Activated CD4-positive, CD25-positive, alpha-beta regulatory T cell treated with anti-CD3 and anti-CD28 coated beads, Interleukin-2, amount 50 U/mL, for 72 hours (primary cell): ENCODE data around the gene TTC38.
"Not testable (repeated sequence)": the region's sequence is repeated elsewhere in the genome, so short reads cannot be mapped to it uniquely, and the experiment has no call there.

Experiments used
- DNase-seq: peaks from one replicate; pipeline ENCODE4 v3.0.0; 2021

Gene TTC38

GRCh38 chr22:46297151-46297812 lies 29.5 kb downstream of the TTC38 start:
- DNase-seq = peak; percentile 43

DNA sequence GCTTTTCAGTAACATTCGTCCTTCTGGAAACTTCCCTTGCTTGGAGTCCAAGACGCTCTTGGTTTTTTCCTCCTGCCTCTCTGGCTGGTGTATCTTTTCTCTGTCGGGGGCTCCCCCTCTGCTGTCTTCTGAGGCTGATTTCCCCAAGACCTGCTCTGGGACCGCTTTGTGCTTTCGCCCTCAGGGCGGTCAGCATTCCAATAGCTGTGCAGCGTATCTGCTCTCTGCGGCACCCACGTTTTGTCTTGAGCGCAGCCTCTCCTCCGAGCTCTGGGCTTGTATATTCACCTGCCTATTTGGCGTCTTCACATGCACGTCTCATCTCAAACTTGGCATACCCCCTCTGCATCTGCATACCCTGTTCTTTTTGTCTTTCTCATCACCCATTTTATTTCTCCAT lies 31.3 kb downstream of the TTC38 start:
- no peak for DNase-seq

- no peak for DNase-seq
These were observed 32.7 kb downstream of the TTC38 start for GRCh38 chr22:46300491-46300890.

DNA sequence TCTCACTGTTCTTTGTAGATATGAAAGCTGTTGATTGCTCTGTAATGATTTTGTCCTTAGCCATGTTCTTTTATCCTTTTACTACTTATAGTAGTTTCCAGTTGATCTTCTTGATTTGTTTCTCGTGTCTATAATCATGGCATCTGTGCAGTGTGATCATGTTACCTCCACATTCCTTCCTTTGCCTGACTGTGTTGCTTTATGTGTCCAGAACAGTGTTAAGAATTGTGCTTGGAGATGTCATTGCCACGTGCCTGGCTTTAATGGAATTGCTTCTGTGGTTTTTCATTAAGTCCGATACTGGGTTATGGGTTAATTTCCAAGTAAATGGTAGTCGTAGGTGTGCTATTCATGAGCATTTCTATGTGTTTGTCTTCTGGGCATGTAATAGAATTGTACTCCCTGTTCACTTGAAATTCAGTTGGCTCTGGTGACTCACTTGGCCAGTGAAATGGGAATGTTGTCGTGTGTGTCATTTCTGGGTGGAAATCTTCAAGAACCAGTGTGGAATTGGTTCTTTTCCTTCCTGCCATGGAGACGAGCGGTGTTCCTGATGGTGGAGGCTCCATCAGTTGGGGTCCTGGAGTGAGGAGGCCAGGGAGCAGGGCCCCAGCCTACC lies 35.6 kb downstream of the TTC38 start:
- DNase-seq = no peak

DNA sequence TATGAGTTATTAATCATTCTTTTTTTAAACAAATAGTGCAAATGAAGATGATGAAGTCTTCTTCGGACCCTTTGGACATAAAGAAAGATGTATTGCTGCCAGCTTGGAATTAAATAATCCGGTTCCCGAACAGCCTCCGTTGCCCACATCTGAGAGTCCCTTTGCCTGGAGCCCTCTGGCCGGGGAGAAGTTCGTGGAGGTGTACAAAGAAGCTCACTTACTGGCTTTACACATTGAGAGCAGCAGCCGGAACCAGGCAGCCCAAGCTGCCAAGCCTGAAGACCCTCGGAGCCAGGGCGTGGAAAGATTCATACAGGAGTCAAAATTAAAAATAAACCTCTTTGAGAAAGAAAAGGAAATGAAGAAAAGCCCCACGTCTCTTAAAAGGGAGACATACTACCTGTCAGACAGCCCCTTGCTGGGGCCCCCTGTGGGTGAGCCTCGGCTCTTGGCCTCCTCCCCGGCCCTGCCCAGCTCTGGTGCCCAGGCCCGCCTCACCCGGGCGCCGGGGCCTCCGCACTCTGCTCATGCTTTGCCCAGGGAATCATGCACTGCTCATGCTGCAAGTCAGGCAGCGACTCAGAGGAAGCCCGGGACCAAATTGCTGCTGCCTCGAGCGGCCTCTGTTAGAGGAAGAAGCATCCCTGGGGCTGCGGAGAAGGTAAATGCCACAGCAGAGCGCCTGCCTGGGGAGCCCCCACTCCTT lies 40.6 kb downstream of the TTC38 start:
- no peak for DNase-seq

DNA sequence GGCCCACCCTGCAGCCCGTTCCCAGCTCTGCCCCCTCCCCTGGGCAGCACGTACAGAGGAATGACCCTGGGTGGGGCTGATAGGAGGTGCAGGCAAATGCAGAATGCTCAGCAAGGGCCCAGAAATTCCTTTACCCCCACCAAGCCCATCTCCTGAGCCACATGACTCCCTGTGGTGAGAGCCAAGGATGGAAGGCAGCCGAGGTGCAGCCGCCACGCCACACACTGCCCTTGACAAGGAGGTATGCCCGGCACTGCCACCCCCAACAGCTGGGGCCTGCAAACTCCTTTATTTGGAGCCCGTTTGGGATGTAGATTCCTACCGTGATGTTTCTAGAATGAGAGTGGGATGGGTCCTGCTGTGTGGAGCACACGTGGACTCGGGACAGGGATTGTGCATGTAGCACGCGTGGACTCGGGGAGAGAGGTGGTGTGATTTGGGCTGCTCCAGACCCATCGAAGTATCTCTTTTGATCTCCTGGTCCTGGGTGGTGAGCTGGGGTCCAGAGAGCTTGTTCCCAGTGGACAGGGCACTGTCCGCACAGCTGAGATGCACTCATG lies 41.8 kb downstream of the TTC38 start:
- no peak for DNase-seq

- DNase-seq = no peak
These were observed 44.2 kb downstream of the TTC38 start for GRCh38 chr22:46312056-46312455.

DNA sequence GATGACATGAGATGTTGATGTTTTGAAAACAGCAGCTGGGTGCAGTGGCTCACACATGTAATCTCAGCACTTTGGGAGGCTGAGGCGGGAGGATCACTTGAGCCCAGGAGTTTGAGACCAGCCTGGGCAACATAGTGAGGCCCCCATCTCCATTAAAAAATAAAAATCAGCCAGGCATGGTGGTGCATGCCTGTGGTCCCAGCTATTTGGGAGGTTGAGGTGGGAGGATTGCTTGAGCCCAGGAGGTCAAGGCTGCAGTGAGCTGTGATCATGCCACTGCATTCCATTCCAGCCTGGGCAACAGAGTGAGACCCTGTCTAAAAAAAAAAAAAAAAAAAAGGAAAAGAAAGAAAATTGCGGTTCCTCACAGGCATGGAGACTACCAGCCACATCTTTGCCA lies 45.0 kb downstream of the TTC38 start:
- not testable (repeated sequence) for DNase-seq

- DNase-seq = no peak
These were observed 48.2 kb downstream of the TTC38 start for GRCh38 chr22:46315976-46316375.

- DNase-seq = no peak
These were observed 49.8 kb downstream of the TTC38 start for GRCh38 chr22:46317646-46318045.

DNA sequence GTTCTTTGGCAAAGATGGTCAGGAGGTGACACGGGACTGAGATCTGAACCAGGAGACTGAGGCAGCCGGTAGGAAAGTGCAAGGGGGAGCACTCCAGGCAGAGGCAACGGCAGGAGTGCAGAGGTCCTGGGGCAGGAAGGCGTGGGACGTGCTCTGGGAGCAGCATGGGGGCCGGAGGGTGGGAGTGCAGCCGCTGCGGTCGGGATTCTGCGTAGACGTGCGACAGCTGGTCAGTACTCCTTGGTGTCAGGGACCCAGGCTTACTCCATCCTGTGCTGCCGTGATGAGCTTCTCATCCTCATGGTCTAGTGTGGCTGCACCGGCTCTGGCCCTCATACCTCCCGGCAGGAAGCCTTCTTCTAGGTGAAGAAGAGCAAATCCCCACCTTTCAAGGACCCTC lies 50.8 kb downstream of the TTC38 start:
- DNase-seq = no peak

- no peak for DNase-seq
These were observed 51.5 kb downstream of the TTC38 start for GRCh38 chr22:46319319-46319718.

DNA sequence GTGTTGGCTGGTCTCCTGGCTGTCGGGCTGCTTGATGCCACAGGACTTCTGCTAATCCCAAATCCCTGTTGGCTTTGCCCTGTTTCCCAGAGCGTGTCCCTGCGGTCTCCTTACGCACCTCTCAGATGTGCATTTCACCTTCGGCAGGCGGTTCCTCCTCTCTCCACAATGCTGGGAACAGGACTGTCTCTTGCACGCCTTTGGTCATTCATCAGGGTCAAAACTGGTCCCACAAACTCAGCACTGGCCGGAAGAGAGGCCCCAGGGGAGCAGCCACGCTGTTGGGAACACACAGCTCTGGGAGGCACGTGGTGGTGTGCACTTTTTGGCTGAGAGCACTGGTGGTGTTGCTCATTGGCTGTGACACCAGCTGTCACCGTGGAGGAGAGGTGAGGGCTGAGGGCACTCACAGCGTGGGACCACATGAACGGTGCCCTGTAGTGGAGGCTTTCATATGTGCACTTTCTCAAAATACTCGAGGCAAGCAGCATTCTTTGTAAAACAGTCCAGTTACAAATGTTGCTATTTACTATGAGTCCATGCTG lies 52.4 kb downstream of the TTC38 start:
- no peak for DNase-seq

DNA sequence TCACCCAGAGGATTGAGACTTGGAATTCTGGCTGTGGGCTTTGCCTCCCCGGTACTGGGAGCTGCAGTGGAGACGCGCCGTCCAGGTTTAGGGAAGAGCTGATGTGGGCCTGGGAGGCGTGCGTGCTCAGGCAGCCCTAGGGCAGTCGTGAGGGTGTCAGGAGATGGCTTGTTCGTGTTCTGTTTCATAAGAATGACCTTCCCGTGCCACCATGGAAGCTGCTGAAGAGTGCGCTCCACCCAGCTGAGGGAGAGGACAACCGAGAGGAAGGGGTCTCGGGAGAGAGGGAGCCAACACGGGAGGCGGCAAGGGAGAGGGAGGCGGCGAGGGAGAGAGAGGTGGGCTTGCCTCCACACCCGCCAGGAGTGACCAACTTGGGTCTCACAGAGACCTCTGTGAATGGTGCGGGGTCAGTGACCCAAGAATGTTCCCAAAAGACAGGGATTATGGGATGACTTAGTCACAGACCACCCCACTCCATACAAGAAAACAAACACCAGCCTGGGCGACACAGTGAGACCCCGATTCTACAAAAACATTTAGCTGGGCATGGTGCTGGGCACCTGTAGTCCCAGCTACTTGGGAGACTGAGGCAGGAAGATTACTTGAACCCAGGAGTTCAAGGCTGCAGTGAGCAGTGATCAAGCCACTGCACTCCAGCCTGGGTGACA lies 53.0 kb downstream of the TTC38 start:
- no peak for DNase-seq

GRCh38 chr22:46322711-46323110 lies 54.9 kb downstream of the TTC38 start:
- no peak for DNase-seq

DNA sequence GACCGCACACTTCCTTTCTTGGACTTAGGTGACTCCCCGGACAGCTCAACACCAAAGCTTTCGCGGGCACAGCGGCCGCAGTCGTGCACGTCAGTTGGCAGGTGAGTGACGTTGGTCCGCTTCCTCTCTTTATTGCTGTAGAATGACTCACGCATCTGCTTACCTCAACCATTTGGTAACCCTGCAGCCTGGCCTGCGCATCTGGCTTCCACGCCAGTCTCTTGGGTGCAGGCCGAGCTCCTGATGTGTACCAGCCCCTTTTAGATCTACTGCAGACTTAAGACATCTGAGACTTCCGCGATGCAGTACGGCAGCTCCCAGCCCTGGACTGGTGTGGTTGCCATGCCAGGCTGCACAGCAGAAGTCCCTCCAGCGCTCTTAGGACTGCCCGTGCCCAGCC lies 55.4 kb downstream of the TTC38 start:
- no peak for DNase-seq

GRCh38 chr22:46326066-46326680 lies 58.4 kb downstream of the TTC38 start:
- no peak for DNase-seq

- DNase-seq = no peak
These were observed 60.1 kb downstream of the TTC38 start for GRCh38 chr22:46327691-46328465.

DNA sequence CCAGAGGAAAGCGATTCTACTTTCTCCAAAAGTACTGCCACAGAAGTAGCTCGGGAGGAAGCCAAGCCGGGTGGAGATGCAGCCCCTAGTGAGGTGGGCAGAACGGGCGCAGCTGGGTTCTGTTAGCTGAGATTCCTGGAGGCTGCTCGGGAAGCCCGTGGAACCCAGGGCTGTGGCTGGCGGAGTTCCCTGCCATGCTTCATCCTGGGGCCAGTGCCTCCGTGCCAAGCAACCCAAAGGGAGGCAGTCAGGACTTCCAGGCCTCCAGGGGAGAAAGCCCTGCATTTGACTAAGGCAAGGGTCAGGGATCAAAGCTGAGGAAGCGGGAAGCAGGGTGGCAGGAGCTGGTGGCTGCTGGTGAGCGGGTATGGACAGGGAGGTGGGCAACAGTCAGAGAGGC lies 61.0 kb downstream of the TTC38 start:
- no peak for DNase-seq

DNA sequence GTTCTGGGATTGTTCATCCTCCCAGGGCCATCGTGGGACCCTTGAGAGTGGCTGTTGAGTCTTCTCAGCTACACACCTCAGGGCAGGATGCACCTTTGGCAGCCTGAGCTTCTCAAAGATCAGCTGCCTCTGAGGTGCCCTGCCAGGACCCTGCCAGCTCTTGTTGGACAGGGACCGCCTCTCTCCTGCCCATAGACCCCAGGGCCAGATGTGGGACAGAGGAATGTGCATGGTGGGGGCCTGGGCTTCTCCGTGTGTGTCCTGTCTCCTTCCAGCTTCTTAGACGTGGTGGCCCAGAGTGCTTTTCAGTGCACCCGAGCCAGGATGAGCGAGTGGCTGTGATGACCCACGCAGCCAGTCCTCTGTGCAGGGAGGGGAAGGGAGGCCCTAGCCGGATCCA lies 61.8 kb downstream of the TTC38 start:
- no peak for DNase-seq

GRCh38 chr22:46330426-46330825 lies 62.6 kb downstream of the TTC38 start:
- DNase-seq = no peak

DNA sequence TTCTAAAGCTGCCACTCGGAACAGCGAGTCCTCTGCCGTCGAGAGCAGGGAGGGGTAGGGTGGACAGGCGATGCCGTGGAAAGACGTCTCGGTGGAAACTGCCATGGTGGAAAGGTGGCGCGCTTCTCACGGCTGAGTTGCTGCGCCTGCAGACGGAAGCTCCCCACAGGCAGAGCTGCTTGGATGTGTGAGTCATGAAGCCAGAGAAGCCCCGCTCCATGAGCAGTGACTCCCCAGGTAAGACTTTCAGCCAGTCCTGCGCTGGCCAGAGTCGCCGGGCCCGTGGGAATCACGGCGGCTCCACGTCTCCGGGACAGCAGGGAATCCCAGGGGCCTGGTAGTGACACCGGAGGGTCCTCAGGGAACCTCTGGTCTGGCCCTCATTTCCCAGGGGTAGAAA lies 63.7 kb downstream of the TTC38 start:
- no peak for DNase-seq
